Endothelial cell of umbilical vein (primary cell): Measurements from ENCODE around the gene PPP1R12C.

ENCODE experiments used
- CTCF ChIP-seq, 2 donors: IDR thresholded peaks; 1 replicate in 1 of 2; 2 replicates in 1 of 2; pipeline ENCODE4 v1.5.1; 2011; ENCODE audit warnings: low read length in 2 of 2, mild to moderate bottlenecking in 2 of 2, moderate library complexity in 2 of 2, control low read depth in 1 of 2, inconsistent platforms in 1 of 2, low read depth in 1 of 2; ENCODE audit not compliant: insufficient read depth in 1 of 2; ENCODE audit errors: extremely low read depth in 1 of 2
- EZH2 ChIP-seq: IDR thresholded peaks from 2 replicates; pipeline ENCODE4 v1.6.1; 2012; ENCODE audit warnings: borderline replicate concordance, low read depth, mild to moderate bottlenecking, moderate library complexity, low read length, inconsistent platforms; ENCODE audit not compliant: severe bottlenecking
- MAX ChIP-seq: IDR thresholded peaks from 2 replicates; pipeline ENCODE4 v1.6.1; 2011; ENCODE audit not compliant: insufficient read depth, insufficient read length
- POLR2A ChIP-seq: IDR thresholded peaks from 2 replicates; pipeline ENCODE4 v1.6.1; 2012; ENCODE audit warnings: low read depth, mild to moderate bottlenecking, control low read depth, low read length
- POLR2AphosphoS5 ChIP-seq: IDR thresholded peaks from 2 replicates; pipeline ENCODE4 v1.6.1; 2012; ENCODE audit warnings: low read depth, mild to moderate bottlenecking, control low read depth, low read length, moderate library complexity; ENCODE audit not compliant: insufficient read depth

- TF ChIP-seq CTCF (IDR thresholded peaks at IDR 0.05; ENCODE audit: extremely low read depth in 1 of 2, insufficient read depth in 1 of 2, low read depth in 1 of 2, low read length in 2 of 2) = no peak
- no peak for TF ChIP-seq POLR2A
- TF ChIP-seq MAX = no peak
- no peak for TF ChIP-seq EZH2
- TF ChIP-seq POLR2AphosphoS5 = no peak
Measured at GRCh38 chr19:55042688-55043087, 74.7 kb downstream of the PPP1R12C start.
